CD4-positive, alpha-beta T cell treated with Interleukin-1 beta for 1 hour (primary cell): ENCODE data around the gene TMEM54.

ENCODE experiments used
- DNase-seq, 2 donors: peaks; one replicate each; pipeline ENCODE4 v3.0.0-alpha.2; 2020 to 2022

TMEM54 gene

GRCh38 chr1:32900956-32901822, at the start of gene TMEM54:
Gene TMEM54 (minus strand): TSS chr1:32901389. CDS start chr1:32901238, 151 bp downstream.
- DNase-seq, result no peak

GRCh38 chr1:32949519-32949918, 48.3 kb upstream of the TMEM54 start:
- DNase-seq, result no peak

- DNase-seq, result no peak
Measured at GRCh38 chr1:32948905-32949304, 47.7 kb upstream of the TMEM54 start.

- no peak for DNase-seq
Measured at GRCh38 chr1:32948390-32948722, 47.2 kb upstream of the TMEM54 start.

- no peak for DNase-seq
Measured at GRCh38 chr1:32947669-32948389, 46.6 kb upstream of the TMEM54 start.

GRCh38 chr1:32946413-32946812, 45.2 kb upstream of the TMEM54 start:
- no peak for DNase-seq

GRCh38 chr1:32944180-32944579, 43.0 kb upstream of the TMEM54 start:
- DNase-seq, result no peak

GRCh38 chr1:32939655-32940371, 38.6 kb upstream of the TMEM54 start:
- DNase-seq, result no peak

- DNase-seq, result no peak
Measured at GRCh38 chr1:32937061-32937460, 35.9 kb upstream of the TMEM54 start.

GRCh38 chr1:32934535-32934934, 33.3 kb upstream of the TMEM54 start:
- no peak for DNase-seq

GRCh38 chr1:32933742-32934322, 32.6 kb upstream of the TMEM54 start:
- DNase-seq, result no peak

- no peak for DNase-seq
Measured at GRCh38 chr1:32931760-32932159, 30.6 kb upstream of the TMEM54 start.

- DNase-seq, result no peak
Measured at GRCh38 chr1:32929366-32929765, 28.2 kb upstream of the TMEM54 start.

- no peak for DNase-seq
Measured at GRCh38 chr1:32928715-32929114, 27.5 kb upstream of the TMEM54 start.

- no peak for DNase-seq
Measured at GRCh38 chr1:32928285-32928684, 27.1 kb upstream of the TMEM54 start.

GRCh38 chr1:32927441-32927840, 26.3 kb upstream of the TMEM54 start:
- DNase-seq, result no peak

GRCh38 chr1:32926562-32926961, 25.4 kb upstream of the TMEM54 start:
- DNase-seq, result no peak

GRCh38 chr1:32925403-32926162, 24.4 kb upstream of the TMEM54 start:
- DNase-seq, result no peak

GRCh38 chr1:32924881-32925344, 23.7 kb upstream of the TMEM54 start:
- DNase-seq, result no peak

- DNase-seq, result no peak
Measured at GRCh38 chr1:32920833-32921232, 19.6 kb upstream of the TMEM54 start.

GRCh38 chr1:32919811-32920733, 18.9 kb upstream of the TMEM54 start:
- DNase-seq, result no peak
